ENCODE data around the gene C17orf107.

DNA sequence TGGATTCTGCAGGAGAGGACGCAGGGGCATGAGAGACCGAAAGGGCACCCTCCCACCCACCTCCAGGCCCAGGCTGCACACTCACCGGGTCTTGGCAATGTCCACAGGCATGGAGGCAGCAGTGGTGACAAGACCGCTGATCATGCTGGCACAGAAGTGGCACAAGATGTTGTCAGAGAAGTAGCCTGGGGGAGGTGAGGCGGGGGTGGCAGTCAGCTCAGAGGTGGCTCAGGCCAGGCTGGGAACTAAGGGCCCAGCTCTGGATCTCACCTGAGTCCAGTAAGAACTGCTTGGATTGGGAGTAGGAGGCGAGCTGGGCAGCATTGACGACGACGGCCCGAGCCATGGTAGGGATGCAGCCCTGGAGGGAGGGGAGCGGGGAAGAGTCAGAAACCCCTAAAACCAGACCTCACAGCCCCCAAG is 38.7 kb downstream of the C17orf107 start:
- TF ChIP-seq, protein P1, sequence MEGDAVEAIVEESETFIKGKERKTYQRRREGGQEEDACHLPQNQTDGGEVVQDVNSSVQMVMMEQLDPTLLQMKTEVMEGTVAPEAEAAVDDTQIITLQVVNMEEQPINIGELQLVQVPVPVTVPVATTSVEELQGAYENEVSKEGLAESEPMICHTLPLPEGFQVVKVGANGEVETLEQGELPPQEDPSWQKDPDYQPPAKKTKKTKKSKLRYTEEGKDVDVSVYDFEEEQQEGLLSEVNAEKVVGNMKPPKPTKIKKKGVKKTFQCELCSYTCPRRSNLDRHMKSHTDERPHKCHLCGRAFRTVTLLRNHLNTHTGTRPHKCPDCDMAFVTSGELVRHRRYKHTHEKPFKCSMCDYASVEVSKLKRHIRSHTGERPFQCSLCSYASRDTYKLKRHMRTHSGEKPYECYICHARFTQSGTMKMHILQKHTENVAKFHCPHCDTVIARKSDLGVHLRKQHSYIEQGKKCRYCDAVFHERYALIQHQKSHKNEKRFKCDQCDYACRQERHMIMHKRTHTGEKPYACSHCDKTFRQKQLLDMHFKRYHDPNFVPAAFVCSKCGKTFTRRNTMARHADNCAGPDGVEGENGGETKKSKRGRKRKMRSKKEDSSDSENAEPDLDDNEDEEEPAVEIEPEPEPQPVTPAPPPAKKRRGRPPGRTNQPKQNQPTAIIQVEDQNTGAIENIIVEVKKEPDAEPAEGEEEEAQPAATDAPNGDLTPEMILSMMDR (IDR thresholded peaks at IDR 0.05), result no peak
- TF ChIP-seq EZH2 (IDR thresholded peaks at IDR 0.05), result no peak
